Heart right ventricle (tissue), 16 donors: ENCODE data around the gene KRTAP10-7. TPM values are rescaled to one million over a fixed set of nuclear protein-coding genes. Genes with fewer than 3 reads are reported as not detected.
"Not testable (repeated sequence)": the region's sequence is repeated elsewhere in the genome, so short reads cannot be mapped to it uniquely, and the experiment has no call there.

ENCODE experiments used
- ATAC-seq, 8 donors: fragments of 200-7000 bp; cut with Tn5 transposase; one replicate each; pipeline ENCODE4 v1.9.1; 2020; ENCODE audit warnings: mild to moderate bottlenecking in 8 of 8, moderate library complexity in 8 of 8, moderate number of reproducible peaks in 1 of 8
- DNase-seq, 2 donors: peaks; one replicate each; pipeline ENCODE4 v3.0.0-alpha.2; 2020
- H3K27ac ChIP-seq, 10 donors: fragments of 200-600 bp; sonication (generic) in 2 of 10; one replicate each; pipeline versions ENCODE4 v1.5.0 to v1.8.0; 2020 to 2022; ENCODE audit warnings: mild to moderate bottlenecking in 3 of 10
- H3K27me3 ChIP-seq, 7 donors: fragments of 200-600 bp; one replicate each; pipeline ENCODE4 v1.8.0; 2021 to 2022; ENCODE audit warnings: mild to moderate bottlenecking in 2 of 7
- H3K36me3 ChIP-seq, 9 donors: fragments of 200-600 bp; sonication (generic) in 1 of 9; one replicate each; pipeline versions ENCODE4 v1.5.0 to v1.8.0; 2020 to 2022; ENCODE audit warnings: mild to moderate bottlenecking in 2 of 9
- H3K4me1 ChIP-seq, 9 donors: fragments of 200-600 bp; sonication (generic) in 1 of 9; one replicate each; pipeline versions ENCODE4 v1.5.0 to v1.8.0; 2020 to 2022; ENCODE audit warnings: mild to moderate bottlenecking in 4 of 9
- H3K4me3 ChIP-seq, 10 donors: fragments of 200-600 bp; sonication (generic) in 2 of 10; one replicate each; pipeline versions ENCODE4 v1.5.0 to v1.8.0; 2020 to 2022; ENCODE audit warnings: mild to moderate bottlenecking in 7 of 10, moderate library complexity in 2 of 10
- H3K9me3 ChIP-seq, 11 donors: fragments of 200-600 bp in 10 of 11; sonication (generic) in 2 of 11; one replicate each; pipeline versions ENCODE4 v1.5.0 to v1.8.0; 2013 to 2022; ENCODE audit warnings: mild to moderate bottlenecking in 2 of 11, control low read depth in 1 of 11, moderate library complexity in 1 of 11
- WGBS, 2 donors: extraction: QIAGEN DNeasy Blood & Tissue Kit; methylation state at CpG; one replicate each; pipeline ENCODE4 v1.1.7; 2013; ENCODE audit warnings: inconsistent platforms in 1 of 2; 5-methylcytosine and 5-hydroxymethylcytosine counted together
- intact Hi-C, 10 donors: fragments of 100-400 bp; cut with DNase I; formaldehyde crosslinking; loops; one replicate each; pipeline versions ENCODE4 v1.11.1 to v1.14.2; 2022
- polyA plus RNA-seq, 2 donors: library from polyadenylated mRNA; stranded (reverse); fragments of 200-250 nt; gene quantifications; one replicate each; pipeline ENCODE4 v1.2.3, GENCODE V29; 2013
- total RNA-seq, 10 donors: library from RNA; stranded (reverse); fragmentation: NEBNext Ultra II Directional in 3 of 10; extraction: Animal tissue kit (Norgen Biotek cat#: 25700) in 3 of 10; gene quantifications; one replicate each; pipeline versions ENCODE4 v1.2.1 to v1.2.4, GENCODE V29; 2021 to 2023
- TF ChIP-seq, protein P1 (sequence below), 9 donors: fragments of 200-600 bp; sonication (generic) in 2 of 9; IDR thresholded peaks; one replicate each; pipeline versions ENCODE4 v1.5.0 to v1.8.0; 2021 to 2022; ENCODE audit warnings: antibody characterized with exemption in 9 of 9, mild to moderate bottlenecking in 5 of 9, moderate library complexity in 1 of 9
- donor health status: Arrhythmogenic right ventricular cardiomyopathy.
- donor health status: ischemic (EF 13 %, LVEDD 7.1; RV severe dilation, severe dysfunction).
- donor health status: healthy with polysubstance abuse.
- donor health status: DM: no; HTN: yes; CAD: no.
- donor health status: DM: no; HTN: no; CAD: no.
- donor health status: ischemic (EF 25% LVEDD 6.9; RV normal size, moderate dysfunction).
- donor health status: ischemic (EF 25% LVEDD 5.7; RV mildly dilated, moderate dysfunction).
- donor health status: healthy.
- donor health status: DM: yes; HTN: yes; CAD: no.
- donor health status: Ischemic cardiomyopathy.
- donor health status: ischemic (EF 35%, LVEDD 5.7; RV mildly dilated, moderate dysfunction).
- donor health status: nonischemic (EF 11% LVEDD 7.7; RV severe dilation, severe dysfunction).
- donor health status: DM: yes; HTN: yes; CAD: no.
- donor health status: PGD.
- donor health status: ischemic (EF 29% LVEDD 5.4; RV normal size, mild dysfunction).
- donor health status: nonischemic (EF 23%, LVEDD 6.1; RV moderate dilation, normal function).

KRTAP10-7 gene
- total and polyA plus RNA-seq, 12 donors: not detected

DNA sequence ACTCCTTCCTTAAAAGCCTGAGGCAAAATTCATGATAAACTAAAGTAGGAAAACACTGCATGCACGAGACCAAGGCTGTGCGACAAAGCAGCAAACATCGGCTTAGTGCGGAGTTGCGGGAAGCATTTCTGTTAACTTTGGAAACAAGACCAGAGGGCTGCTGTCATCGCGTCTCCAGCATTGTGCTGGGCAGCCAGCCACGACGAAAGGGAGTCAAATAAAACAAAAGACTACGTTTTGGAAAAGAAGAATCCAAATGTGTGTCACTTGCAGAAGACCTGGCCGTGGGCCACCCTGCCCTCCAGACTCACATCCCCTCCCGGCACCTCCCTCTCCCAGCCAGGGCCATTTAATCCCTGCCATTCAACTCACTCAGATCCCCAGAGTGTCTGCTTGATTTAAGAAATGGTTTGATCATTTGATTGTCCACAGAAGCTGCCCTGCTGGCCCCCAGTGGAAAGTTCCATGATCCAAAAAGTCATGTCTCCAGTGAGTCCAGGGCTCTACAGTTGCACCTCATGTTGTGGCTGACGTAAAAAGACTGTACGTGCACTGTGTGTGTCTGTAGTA, 43.4 kb downstream of the KRTAP10-7 start:
- peaks cover 0 to 56% (median 14%) of the 10 kb centered on the region in 11 donors for H3K9me3 ChIP-seq
- H3K4me1 ChIP-seq: no peaks in the 10 kb centered on the region
- peaks cover 0 to 35% (median 26%) of the 10 kb centered on the region in 7 donors for H3K27me3 ChIP-seq
- DNase-seq (no peak), ATAC-seq (no peak)
- H3K27ac ChIP-seq: no peak overlapping the region
- 65% methylated on average over 14 of the region's 14 CpGs for whole genome bisulfite sequencing, 2 donors
- intact Hi-C loops: no loop called here
- H3K36me3 ChIP-seq: no peaks in the 10 kb centered on the region
- TF ChIP-seq, protein P1, sequence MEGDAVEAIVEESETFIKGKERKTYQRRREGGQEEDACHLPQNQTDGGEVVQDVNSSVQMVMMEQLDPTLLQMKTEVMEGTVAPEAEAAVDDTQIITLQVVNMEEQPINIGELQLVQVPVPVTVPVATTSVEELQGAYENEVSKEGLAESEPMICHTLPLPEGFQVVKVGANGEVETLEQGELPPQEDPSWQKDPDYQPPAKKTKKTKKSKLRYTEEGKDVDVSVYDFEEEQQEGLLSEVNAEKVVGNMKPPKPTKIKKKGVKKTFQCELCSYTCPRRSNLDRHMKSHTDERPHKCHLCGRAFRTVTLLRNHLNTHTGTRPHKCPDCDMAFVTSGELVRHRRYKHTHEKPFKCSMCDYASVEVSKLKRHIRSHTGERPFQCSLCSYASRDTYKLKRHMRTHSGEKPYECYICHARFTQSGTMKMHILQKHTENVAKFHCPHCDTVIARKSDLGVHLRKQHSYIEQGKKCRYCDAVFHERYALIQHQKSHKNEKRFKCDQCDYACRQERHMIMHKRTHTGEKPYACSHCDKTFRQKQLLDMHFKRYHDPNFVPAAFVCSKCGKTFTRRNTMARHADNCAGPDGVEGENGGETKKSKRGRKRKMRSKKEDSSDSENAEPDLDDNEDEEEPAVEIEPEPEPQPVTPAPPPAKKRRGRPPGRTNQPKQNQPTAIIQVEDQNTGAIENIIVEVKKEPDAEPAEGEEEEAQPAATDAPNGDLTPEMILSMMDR (IDR thresholded peaks at IDR 0.05): no peak
- no peak overlapping the region for H3K4me3 ChIP-seq

DNA sequence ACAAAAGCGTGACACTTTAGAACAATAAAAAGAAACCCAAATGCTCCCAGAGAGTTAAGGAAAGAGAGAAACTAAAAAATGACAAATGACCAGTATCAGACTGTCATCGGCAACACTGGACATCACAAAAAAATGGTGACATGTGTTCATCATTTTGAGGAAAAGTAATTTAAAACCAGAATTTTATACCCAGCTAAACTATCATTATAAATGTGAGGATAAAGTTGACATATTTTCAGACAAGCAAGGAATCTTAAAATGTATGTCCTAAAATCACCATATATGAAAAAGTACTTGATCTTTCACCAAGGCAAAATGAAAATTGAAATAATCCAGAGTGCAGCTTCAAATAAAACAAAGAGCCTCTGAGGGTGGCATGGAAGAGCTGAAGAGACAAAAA, 44.5 kb downstream of the KRTAP10-7 start:
- Histone ChIP-seq H3K27me3 (peaks cover 0 to 27% (median 17%) of the 10 kb centered on the region in 7 donors), H3K4me3 (no peak overlapping the region), H3K36me3 (no peaks in the 10 kb centered on the region), H3K9me3 (peaks cover 0 to 55% (median 14%) of the 10 kb centered on the region in 11 donors), H3K4me1 (no peaks in the 10 kb centered on the region), H3K27ac (no peak overlapping the region)
- DNase-seq (no peak), ATAC-seq (no peak)
- intact Hi-C loops: no loop called here
- TF ChIP-seq, protein P1 (IDR thresholded peaks at IDR 0.05): no peak
- 41 to 46% methylated on average over 2 of the region's 2 CpGs for WGBS, 2 donors

DNA sequence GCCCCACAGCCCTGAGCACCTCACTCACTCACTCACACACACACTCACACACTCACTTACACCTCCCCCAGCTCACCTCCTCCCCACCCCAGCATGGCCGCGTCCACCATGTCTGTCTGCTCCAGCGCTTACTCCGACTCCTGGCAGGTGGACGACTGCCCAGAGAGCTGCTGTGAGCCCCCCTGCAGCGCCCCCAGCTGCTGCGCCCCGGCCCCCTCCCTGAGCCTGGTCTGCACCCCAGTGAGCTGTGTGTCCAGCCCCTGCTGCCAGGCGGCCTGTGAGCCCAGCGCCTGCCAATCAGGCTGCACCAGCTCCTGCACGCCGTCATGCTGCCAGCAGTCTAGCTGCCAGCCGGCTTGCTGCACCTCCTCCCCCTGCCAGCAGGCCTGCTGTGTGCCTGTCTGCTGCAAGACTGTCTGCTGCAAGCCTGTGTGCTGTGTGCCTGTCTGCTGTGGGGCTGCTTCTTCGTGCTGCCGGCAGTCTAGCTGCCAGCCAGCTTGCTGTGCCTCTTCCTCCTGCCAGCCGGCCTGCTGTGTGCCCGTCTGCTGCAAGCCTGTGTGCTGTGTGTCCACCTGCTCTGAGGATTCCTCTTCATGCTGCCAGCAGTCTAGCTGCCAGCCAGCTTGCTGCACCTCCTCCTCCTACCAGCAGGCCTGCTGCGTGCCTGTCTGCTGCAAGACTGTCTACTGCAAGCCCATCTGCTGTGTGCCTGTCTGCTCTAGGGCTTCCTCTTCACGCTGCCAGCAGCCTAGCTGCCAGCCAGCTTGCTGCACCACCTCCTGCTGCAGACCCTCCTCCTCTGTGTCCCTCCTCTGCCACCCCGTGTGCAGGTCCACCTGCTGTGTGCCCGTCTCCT, 46.2 kb downstream of the KRTAP10-7 start, which contains the start of gene KRTAP10-11:
Gene KRTAP10-11 (plus strand): TSS at position 49 of the 856 bp plus-strand sequence. CDS start 45 bp downstream, at position 94.
- not testable (repeated sequence) for H3K4me1 ChIP-seq

DNA sequence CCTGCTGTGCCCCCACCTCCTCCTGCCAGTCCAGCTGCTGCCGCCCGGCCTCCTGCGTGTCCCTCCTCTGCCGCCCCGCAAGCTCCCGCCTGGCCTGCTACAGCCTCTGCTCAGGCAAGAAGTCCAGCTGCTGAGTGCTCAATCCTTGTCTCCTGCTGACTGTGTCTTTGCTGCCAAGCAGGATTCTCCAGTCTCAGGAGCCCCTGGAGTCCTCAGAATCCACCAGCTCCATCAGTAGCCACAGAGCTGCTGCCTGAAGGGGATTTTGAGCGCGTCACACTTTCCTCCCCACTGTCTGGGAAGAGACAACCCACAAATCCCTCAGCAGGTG, 46.8 kb downstream of the KRTAP10-7 start:
- ATAC-seq (no peak), DNase-seq (no peak)
- H3K27ac ChIP-seq: no peak overlapping the region
- TF ChIP-seq, protein P1 (IDR thresholded peaks at IDR 0.05): no peak
- H3K36me3 ChIP-seq: no peaks in the 10 kb centered on the region
- WGBS, 2 donors: 54 to 55% methylated on average over 8 of the region's 8 CpGs
- peaks cover 0 to 29% (median 14%) of the 10 kb centered on the region in 7 donors for H3K27me3 ChIP-seq
- no peak overlapping the region for H3K4me3 ChIP-seq
- H3K9me3 ChIP-seq: peaks cover 0 to 37% (median 14%) of the 10 kb centered on the region in 11 donors
- no peaks in the 10 kb centered on the region for H3K4me1 ChIP-seq
- intact Hi-C loops: no loop called here

More for the DNA sequence above, 46.2 kb downstream of the KRTAP10-7 start, which contains the start of gene KRTAP10-11:
- DNase-seq, H3K36me3 ChIP-seq, H3K4me3 ChIP-seq, ATAC-seq, intact Hi-C loops, H3K27ac ChIP-seq: not testable (repeated sequence)
- WGBS, 2 donors: 68 to 71% methylated on average over 21 of the region's 21 CpGs
- H3K9me3 ChIP-seq: peaks cover 0 to 40% (median 14%) of the 10 kb centered on the region in 11 donors
- H3K27me3 ChIP-seq: peaks cover 0 to 29% (median 14%) of the 10 kb centered on the region in 7 donors
